ENCODE results near the gene ETF1.

The ETF1 gene

DNA sequence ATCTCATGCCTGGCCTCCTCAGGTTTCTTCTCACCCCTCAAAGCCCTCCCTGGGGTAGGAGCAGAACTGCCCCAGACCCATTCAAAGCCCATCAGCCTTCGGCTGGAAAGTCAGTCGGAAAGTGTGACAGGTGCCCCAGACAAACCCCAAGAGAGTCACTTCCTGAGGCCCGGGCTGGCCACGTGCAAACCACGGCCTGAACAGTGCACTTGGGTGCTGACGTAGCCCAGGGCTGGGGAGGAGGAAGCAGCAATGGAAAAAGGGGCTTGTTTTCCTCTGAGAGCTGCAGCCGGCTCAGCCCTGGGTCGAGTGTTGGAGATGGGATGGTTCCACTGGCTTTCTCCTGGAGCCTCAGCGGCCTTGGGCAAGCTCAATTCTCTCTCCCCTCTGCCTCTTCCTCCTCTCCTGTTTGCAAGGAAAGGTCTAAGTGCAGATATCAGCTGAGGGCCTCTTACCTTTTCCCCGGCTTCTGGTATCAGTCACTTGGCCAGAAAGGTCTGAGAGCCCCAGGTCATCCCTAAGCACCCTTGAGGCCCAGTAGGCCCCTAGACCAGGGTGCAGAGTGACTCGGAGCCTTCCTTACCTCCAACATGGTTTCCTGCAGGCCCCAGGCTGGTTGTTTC, 83.6 kb downstream of the ETF1 start:
- DNase-seq: peak; percentile 90

DNA sequence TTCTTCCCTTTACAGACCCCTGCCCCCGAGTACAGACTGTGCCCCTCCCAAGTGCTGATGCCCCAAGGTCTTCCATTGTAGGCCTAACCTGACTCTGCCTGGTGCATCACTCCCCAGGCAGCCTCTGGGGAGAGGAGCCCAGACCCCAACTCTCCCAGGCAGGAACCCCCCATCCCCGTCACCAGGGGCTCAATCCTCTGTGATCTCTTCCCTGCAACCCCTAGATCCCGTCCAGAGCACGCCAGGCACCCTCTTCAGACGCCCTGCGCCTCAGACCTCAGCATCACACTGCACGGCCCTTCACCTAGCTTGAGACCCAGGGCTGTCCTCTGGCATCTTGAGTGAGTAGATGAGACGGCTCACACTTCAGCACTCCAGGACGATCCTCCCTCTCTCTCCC, 84.2 kb downstream of the ETF1 start:
- no peak for DNase-seq

DNA sequence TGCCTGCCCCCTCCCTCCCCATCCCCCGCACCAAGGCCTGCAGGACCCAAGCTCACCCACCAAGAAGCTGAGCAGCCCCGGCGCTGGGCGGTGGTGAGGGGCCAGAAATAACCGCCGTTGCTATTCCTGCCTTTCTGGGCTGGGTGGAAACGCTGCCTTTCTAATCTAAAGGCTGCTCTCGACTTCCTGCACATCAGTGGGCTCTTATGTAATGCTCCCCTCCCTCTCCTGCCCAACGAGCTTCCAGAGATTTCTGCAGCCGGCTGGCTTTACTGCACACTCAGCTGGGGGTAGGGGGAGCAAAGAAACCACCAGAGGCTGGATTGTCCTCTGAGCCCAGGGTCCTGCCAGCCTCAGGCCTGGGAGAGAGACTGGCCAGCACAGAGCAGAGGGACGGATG, 84.7 kb downstream of the ETF1 start:
- no peak for DNase-seq

DNA sequence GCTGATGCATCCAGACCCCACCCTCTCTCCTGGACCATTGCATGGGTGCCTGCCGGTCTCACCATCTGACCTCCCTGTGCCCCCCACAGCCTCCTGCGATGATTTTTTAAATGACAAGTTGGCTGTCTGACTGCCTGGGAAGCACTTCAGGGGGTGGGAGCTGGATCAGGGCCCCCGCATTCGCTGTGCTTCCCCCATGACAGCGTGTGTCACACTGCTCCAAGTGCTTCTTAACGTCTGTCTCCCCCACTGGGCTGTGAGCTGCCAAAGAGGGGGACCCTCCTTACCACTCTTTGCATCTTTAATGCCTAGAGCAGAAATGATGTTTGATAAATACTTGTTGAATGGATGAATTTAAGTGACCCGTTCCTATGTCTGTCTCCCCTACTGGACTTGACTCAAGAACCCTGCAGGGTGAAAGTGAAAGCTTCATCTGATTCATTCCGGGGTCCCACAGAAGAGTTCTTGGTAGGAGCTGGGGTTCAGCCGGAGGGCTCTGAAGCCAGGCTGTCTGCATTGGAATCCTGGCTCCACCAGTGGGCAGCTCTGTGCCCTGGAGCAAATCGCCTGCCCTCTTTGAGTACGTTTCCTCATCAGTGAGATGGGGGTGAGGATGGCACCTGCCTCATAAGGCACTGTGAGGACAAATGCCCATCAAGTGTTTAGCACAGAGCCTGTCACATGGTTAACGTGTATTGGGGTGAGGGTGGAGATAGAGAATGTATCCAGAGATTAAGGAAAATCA, 85.3 kb downstream of the ETF1 start:
- DNase-seq: no peak
